GM21529 (cell line): ENCODE data around the gene YIPF7.

Experiments used
- ATAC-seq: cut with Tn5 transposase; IDR thresholded peaks from one replicate; pipeline ENCODE4 v1.9.1; 2021; ENCODE audit not compliant: unreplicated experiment

YIPF7 gene

GRCh38 chr4:44651425-44651824 is at the start of gene YIPF7:
Gene YIPF7, minus strand, starts transcription at chr4:44651625. Its CDS starts 1,525 bp downstream, at chr4:44650100.
- ATAC-seq: no peak

DNA sequence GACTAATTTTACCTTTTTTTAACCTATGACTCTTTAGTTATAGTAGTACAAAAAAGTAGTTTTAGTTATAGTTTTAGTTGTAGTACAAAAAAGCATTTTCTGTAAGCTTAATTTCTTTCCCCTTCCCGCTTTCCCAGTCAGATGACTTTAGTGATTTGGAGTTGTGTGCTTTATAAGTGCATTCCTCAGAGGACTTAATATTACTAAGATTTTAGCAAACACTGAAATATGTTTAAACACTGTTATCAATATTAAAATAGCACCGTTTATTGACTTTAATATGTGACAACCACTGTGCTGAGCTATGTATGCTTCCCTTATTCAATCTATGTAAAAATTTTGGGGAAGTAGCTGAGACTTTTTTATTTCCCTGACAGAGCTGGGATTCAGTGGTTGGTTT is 49.6 kb upstream of the YIPF7 start:
- no peak for ATAC-seq

GRCh38 chr4:44700427-44700826 is 49.0 kb upstream of the YIPF7 start:
- no peak for ATAC-seq

- no peak for ATAC-seq
Measured at GRCh38 chr4:44684648-44685047, 33.2 kb upstream of the YIPF7 start.

- no peak for ATAC-seq
Measured at GRCh38 chr4:44679060-44679459, 27.6 kb upstream of the YIPF7 start.

- ATAC-seq: peak; percentile 94
Measured at GRCh38 chr4:44678094-44679041, 26.9 kb upstream of the YIPF7 start, which contains the start of gene GUF1. Gene GUF1, plus strand, starts transcription at chr4:44678420. Its CDS starts 203 bp downstream, at chr4:44678623.

DNA sequence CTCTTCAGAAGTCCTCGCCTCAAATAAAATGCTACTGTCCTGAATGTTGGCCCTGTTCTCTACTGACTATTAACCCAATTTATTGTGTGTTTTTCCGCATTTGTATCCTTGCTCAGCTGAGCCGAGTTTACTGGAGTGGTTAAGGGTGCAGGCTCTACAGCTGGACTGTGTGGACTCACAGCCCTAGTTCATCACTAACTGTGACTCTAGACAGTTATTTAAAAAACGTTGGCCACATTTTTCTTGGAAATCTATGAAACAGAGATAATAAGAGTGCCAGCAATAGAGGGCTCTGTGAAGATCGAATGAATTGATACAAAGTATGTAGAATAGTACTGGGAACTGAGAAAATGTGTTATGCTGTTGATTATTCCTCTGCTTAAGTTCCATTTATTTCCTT is 23.9 kb upstream of the YIPF7 start:
- no peak for ATAC-seq

DNA sequence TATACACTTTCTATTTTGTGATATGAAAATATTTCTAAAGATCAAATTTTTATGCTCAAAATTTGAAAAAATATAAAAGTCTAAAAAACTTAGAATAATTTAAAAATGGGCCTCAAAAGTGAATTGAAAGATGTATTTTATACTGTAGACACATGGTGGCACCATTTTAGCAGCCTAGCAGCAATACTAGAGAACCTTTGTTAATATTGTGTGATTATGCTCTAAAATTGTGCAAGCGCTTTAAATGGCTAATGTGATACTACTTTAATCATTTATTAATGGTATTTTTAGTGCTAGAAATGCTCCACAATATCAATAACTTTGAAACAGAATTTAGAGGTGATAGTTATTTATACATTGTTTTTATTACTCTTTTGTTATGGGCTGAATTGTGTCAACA is 23.0 kb upstream of the YIPF7 start:
- ATAC-seq: no peak

GRCh38 chr4:44671636-44672035 is 20.2 kb upstream of the YIPF7 start:
- ATAC-seq: no peak

- no peak for ATAC-seq
Measured at GRCh38 chr4:44670506-44671199, 19.2 kb upstream of the YIPF7 start.

DNA sequence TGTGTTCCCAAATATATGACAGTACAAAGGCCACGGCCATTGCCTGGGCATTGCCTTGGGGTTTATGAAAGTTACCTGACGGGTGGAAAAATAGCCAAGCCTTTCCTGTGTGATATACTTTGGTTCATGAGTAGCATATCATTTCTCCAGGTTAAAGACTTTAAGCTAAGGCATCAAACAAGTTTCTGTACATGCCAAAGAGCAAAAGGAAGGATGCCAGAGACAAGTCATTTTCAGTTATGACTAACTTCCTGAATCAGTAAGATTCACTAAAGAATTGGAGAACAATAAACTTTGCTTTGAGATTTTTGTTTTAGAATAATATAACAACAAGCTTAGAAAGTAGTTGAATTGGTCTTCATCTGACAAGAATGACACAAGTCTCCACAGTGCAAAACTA is 17.1 kb upstream of the YIPF7 start:
- no peak for ATAC-seq

GRCh38 chr4:44663539-44664263 is 12.3 kb upstream of the YIPF7 start:
- no peak for ATAC-seq

DNA sequence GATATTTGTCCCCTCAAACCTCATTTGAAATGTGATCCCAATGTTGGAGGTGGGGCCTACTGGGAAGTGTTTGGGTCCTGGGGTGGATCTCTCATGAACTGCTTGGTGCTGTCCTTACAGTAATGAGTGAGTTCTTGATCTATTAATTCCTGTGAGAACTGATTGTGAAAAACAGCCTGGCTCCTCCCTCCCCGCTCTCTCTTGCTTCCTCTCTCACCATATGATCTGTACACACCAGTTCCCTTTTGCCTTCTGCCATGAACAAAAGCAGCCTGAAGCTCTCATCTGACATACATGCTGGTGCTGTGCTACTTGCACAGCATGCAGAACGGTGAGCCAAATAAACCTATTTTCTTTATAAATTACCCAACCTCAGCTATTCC is 11.2 kb upstream of the YIPF7 start:
- no peak for ATAC-seq

GRCh38 chr4:44661940-44662622 is 10.7 kb upstream of the YIPF7 start:
- no peak for ATAC-seq

GRCh38 chr4:44660396-44660795 is 9.0 kb upstream of the YIPF7 start:
- no peak for ATAC-seq

DNA sequence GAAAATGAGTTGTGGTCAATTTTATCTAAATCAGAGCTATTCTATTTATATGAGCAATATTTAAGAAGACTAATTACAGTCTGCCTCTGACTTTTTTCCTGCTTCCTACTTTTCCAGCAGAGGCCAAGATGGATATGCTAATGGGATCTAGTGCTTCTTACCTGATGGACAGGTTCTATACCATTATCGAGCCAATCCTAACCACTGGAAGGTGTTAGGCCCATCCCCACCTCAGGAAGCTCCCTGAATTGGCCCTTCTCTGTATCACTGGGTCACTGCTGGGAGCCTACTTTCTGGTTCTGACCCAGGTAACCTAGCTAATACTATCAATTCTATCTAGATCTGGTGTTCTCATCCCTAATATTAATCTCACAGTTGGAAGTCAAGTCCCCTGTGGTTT is 577 bp upstream of the YIPF7 start:
- no peak for ATAC-seq

DNA sequence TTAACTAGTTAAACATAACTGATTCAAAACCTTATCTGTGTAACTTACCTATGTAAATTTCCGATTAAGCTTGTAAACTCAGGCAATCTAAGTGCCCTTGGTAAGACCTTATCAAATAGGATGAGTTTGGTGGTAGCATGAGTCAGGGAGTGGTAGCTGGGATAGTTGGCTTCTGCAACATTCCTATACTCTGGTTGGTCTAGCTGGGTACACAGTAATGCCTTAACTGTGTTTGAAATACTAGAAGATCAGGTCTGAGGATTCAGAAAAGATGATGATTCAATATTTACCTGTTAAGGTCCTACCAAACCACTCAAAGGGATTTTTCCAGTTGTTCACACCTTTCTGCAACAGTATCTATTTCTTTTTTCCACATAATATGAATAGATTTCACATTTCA is 5.3 kb downstream of the YIPF7 start:
- no peak for ATAC-seq

- ATAC-seq: no peak
Measured at GRCh38 chr4:44638091-44638490, 13.3 kb downstream of the YIPF7 start.

DNA sequence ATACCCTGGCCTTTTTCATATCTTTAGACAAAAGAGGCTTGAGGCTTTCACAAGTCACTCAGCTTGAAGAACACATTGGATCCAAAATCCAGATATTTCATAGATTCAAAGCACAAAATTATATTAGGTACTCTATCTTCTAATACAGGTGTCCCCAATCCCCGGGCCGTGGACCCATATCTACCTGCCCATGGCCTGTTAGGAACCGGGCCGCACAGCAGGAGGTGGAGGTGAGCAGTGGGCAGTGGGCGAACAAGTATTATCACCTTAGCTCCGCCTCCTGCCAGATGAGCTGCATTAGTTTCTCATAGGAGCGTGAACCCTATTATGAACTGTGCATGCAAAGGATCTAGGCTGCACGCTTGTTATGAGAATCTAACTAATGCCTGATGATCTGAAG is 18.7 kb downstream of the YIPF7 start:
- no peak for ATAC-seq

DNA sequence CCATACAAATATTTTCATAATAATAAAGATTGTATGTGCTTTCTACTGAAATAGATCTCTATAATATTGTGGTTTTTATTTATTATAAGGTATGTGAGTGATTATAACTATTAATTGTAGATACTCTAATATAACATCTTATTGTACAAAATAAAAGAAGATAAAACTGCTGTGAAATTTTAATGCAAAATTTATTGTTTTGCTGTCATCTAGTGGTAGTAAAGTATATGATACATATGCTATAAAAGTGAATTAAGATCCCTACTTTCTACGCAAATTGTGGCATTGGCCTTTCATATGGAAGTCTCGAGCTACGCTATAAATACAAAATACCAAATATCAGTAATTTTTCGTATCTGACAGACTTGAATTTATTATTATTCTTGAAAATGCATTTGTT is 19.3 kb downstream of the YIPF7 start:
- no peak for ATAC-seq

DNA sequence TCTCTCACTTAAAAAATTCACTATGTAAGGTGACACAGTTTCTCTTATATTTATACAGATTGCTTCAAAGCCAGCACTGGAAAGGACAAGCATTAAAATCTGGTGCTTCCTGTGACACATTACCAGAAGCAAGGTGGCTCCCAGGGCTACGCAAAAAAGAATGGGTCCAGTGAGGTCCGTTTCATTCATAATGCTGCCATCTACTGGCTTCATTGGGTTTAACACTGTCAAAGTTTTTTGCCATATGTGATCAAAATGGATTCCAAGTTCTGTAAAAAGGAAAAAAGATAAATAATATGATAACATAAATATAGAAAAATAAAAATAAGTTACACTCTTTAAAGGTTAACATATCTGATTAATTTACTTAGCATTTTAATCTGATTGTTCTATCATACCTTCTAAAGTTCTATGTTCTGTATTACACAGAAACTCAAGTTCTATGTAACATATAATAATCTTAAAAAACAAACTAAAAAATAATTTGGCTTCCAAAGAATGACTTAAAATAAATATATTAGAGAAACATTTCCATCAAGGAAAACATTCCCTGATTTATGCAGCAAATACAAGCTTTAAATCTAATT is 22.1 kb downstream of the YIPF7 start:
- peak; percentile 97 for ATAC-seq
